Pons (tissue), 1 donor: ENCODE data around the gene SLC1A1.
A peak's percentile ranks its signal among the peaks of the same experiment; 100 is the strongest.

Experiments
- DNase-seq: peaks from one replicate; pipeline ENCODE4 v3.0.0-alpha.2; 2016; ENCODE audit warnings: low spot score

SLC1A1 gene

GRCh38 chr9:4489919-4490704, at the start of gene SLC1A1:
TSS of gene SLC1A1 (plus strand) at chr9:4490468. CDS start at chr9:4490680, 212 bp downstream.
- peak; percentile 20 for DNase-seq

- DNase-seq, result no peak
Measured at GRCh38 chr9:4442806-4443205, 47.5 kb upstream of the SLC1A1 start.

GRCh38 chr9:4443439-4443838, 46.8 kb upstream of the SLC1A1 start:
- DNase-seq, result peak; percentile 11

GRCh38 chr9:4461437-4461836, 28.8 kb upstream of the SLC1A1 start:
- DNase-seq, result no peak

- DNase-seq, result no peak
Measured at GRCh38 chr9:4463824-4464223, 26.4 kb upstream of the SLC1A1 start.

- no peak for DNase-seq
Measured at GRCh38 chr9:4464911-4465513, 25.3 kb upstream of the SLC1A1 start.

- no peak for DNase-seq
Measured at GRCh38 chr9:4465910-4466309, 24.4 kb upstream of the SLC1A1 start.

GRCh38 chr9:4475301-4475700, 15.0 kb upstream of the SLC1A1 start:
- DNase-seq, result no peak

- DNase-seq, result no peak
Measured at GRCh38 chr9:4486176-4486575, 4.1 kb upstream of the SLC1A1 start.

- no peak for DNase-seq
Measured at GRCh38 chr9:4489562-4489918, 728 bp upstream of the SLC1A1 start.

- no peak for DNase-seq
Measured at GRCh38 chr9:4490705-4491625, 697 bp downstream of the SLC1A1 start.

- no peak for DNase-seq
Measured at GRCh38 chr9:4491626-4491975, 1.3 kb downstream of the SLC1A1 start.

GRCh38 chr9:4494332-4494731, 4.1 kb downstream of the SLC1A1 start:
- DNase-seq, result no peak

- DNase-seq, result no peak
Measured at GRCh38 chr9:4494806-4495205, 4.5 kb downstream of the SLC1A1 start.

- DNase-seq, result no peak
Measured at GRCh38 chr9:4495537-4495936, 5.3 kb downstream of the SLC1A1 start.

GRCh38 chr9:4496497-4496896, 6.2 kb downstream of the SLC1A1 start:
- no peak for DNase-seq

GRCh38 chr9:4497395-4497794, 7.1 kb downstream of the SLC1A1 start:
- no peak for DNase-seq

GRCh38 chr9:4497855-4498254, 7.6 kb downstream of the SLC1A1 start:
- DNase-seq, result no peak

GRCh38 chr9:4499917-4500316, 9.6 kb downstream of the SLC1A1 start:
- no peak for DNase-seq

- DNase-seq, result no peak
Measured at GRCh38 chr9:4501147-4501507, 10.9 kb downstream of the SLC1A1 start.

GRCh38 chr9:4502444-4502843, 12.2 kb downstream of the SLC1A1 start:
- DNase-seq, result no peak

- no peak for DNase-seq
Measured at GRCh38 chr9:4503103-4503502, 12.8 kb downstream of the SLC1A1 start.

GRCh38 chr9:4504250-4504649, 14.0 kb downstream of the SLC1A1 start:
- no peak for DNase-seq
